ENCODE data around the gene GRHL3. TPM values are rescaled to one million over a fixed set of nuclear protein-coding genes. Genes with fewer than 3 reads are reported as not detected.
A peak's percentile ranks its signal among the peaks of the same experiment; 100 is the strongest.

GRHL3 gene
- total and polyA plus RNA-seq, 2 donors = 0.90 to 3.2 TPM

DNA sequence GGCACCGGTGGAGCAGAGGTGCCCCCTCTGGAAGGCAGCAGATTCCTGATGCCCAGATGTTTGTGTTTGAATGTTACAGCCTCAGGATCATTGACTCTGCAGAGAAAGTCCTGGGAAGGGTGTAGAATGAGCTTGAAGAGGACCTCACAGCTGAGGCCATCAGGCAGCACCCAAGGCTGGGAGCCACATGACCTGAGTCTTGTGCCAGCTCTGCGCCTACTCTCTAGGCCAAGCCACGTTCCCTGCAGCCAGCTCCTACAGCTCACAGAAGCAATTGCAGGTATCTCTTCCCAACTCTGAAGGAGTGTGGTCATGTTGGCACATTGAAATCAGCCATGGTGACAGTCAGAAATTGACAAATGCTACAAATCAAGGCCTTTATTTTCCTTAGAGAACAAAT is 36.3 kb downstream of the GRHL3 start:
- H3K4me1 ChIP-seq (ENCODE audit: control insufficient read depth in 2 of 2, insufficient read depth in 2 of 2, low read length in 2 of 2) = peaks cover 0 to 12% of the 10 kb centered on the region in 2 donors
- H3K27ac ChIP-seq (ENCODE audit: low read depth in 1 of 2, low read length in 1 of 2) = no peak overlapping the region
- H3K36me3 ChIP-seq (ENCODE audit: control insufficient read depth in 2 of 2, insufficient read depth in 2 of 2, low read length in 1 of 2) = peaks cover 0 to 6% of the 10 kb centered on the region in 2 donors
- no peak for DNase-seq (ENCODE audit: low read depth in 6 of 9, low spot score in 9 of 9)
- 91% methylated on average over 3 of the region's 3 CpGs for WGBS
- no peak overlapping the region for H3K4me3 ChIP-seq (ENCODE audit: low read length in 2 of 2)
- no peaks in the 10 kb centered on the region for H3K9me3 ChIP-seq (ENCODE audit: control insufficient read depth in 2 of 2, insufficient read depth in 1 of 2, low read length in 1 of 2)
- H3K27me3 ChIP-seq (ENCODE audit: control insufficient read depth in 2 of 2, insufficient read depth in 1 of 2, low read length in 1 of 2) = no peaks in the 10 kb centered on the region

DNA sequence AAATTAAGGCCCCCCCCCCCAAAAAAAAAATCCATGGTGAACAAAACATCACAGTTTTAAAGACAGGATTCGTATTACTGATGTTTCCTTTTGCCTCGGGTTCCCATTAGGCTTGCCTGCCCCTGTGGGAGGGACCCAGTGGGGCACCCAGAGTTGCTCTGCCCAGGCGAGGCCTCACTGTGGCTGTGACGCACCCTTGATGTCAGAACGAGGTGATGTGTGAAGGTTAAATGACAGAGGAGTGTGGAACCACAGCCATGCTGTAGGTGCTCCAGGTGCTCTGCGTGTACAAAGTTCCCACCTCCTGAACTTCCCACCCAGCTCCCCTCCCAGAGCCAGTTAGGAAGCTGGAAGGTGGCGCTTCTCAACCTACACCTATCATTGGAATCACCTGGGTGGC is 37.9 kb downstream of the GRHL3 start:
- Histone ChIP-seq H3K4me3 (ENCODE audit: low read length in 2 of 2) (no peak overlapping the region), H3K4me1 (ENCODE audit: control insufficient read depth in 2 of 2, insufficient read depth in 2 of 2, low read length in 2 of 2) (peaks cover 0 to 3% of the 10 kb centered on the region in 2 donors), H3K36me3 (ENCODE audit: control insufficient read depth in 2 of 2, insufficient read depth in 2 of 2, low read length in 1 of 2) (peaks cover 0 to 6% of the 10 kb centered on the region in 2 donors), H3K27ac (ENCODE audit: low read depth in 1 of 2, low read length in 1 of 2) (no peak overlapping the region), H3K9me3 (ENCODE audit: control insufficient read depth in 2 of 2, insufficient read depth in 1 of 2, low read length in 1 of 2) (no peaks in the 10 kb centered on the region), H3K27me3 (ENCODE audit: control insufficient read depth in 2 of 2, insufficient read depth in 1 of 2, low read length in 1 of 2) (no peaks in the 10 kb centered on the region)
- 93% methylated on average over 7 of the region's 7 CpGs for WGBS
- no peak for DNase-seq (ENCODE audit: low read depth in 6 of 9, low spot score in 9 of 9)

DNA sequence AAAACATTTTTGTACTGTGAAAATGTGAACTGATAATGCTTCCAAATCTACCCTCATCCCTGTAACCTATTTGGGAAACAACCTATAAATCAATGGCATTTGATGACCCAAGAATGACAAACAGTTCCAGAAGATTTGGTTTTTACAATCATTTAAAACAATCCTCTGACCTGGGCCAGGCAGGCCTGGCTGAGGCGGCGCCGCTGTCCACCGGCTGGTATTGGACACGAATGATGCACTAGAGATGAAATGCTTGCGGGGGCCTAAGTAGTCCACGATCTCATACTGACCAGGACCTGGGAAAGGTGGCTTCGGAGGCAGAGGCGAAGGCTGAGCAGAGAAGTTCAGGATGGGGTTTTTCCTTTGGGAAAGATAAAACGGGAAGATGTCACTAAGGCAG is 41.5 kb downstream of the GRHL3 start:
- no peak overlapping the region for H3K27ac ChIP-seq (ENCODE audit: low read depth in 1 of 2, low read length in 1 of 2)
- no peaks in the 10 kb centered on the region for H3K27me3 ChIP-seq (ENCODE audit: control insufficient read depth in 2 of 2, insufficient read depth in 1 of 2, low read length in 1 of 2)
- peaks cover 0 to 8% of the 10 kb centered on the region in 2 donors for H3K4me1 ChIP-seq (ENCODE audit: control insufficient read depth in 2 of 2, insufficient read depth in 2 of 2, low read length in 2 of 2)
- DNase-seq (ENCODE audit: low read depth in 6 of 9, low spot score in 9 of 9) = no peak
- peaks cover 0 to 6% of the 10 kb centered on the region in 2 donors for H3K36me3 ChIP-seq (ENCODE audit: control insufficient read depth in 2 of 2, insufficient read depth in 2 of 2, low read length in 1 of 2)
- no peaks in the 10 kb centered on the region for H3K9me3 ChIP-seq (ENCODE audit: control insufficient read depth in 2 of 2, insufficient read depth in 1 of 2, low read length in 1 of 2)
- 97% methylated on average over 10 of the region's 10 CpGs for whole genome bisulfite sequencing
- H3K4me3 ChIP-seq (ENCODE audit: low read length in 2 of 2) = no peak overlapping the region

DNA sequence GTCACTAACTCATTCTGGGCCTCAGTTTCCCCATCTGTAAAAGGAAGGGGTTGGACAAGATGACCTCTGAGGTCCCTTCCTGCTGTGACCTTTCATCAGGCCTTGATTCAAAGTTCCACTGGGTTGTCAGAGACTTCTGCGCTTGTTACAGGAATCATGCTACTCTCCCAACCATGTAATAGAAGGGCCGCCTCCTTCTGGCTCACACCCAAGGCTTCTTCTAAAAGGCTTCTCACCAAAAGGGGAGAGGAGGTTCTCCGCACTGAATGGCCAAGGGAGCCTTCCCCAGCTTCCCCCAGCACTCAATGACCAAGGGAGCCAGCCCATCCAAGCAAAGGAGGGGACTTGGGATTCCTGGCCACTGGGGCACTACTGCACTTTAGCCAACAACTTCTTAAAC is 42.7 kb downstream of the GRHL3 start:
- no peak for DNase-seq (ENCODE audit: low read depth in 6 of 9, low spot score in 9 of 9)

DNA sequence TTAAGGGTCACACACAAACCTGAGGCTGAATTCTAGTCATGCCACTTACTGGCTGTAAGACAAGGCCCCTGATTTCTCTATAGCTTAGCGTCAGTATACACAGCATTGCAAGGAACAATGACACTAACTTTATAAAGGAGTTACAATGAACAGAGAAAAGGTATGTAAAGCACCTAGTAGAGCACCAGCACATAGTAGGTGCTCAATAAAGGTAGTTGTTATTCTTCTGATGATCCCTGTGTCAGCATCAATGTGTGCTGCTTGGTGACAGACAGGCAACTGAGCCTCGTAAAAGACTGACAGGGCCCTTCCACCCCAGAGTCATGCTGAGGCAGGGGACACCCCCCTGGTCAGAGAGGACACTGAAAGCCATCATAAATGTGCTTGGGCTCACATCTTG is 43.2 kb downstream of the GRHL3 start:
- Histone ChIP-seq H3K27me3 (ENCODE audit: control insufficient read depth in 2 of 2, insufficient read depth in 1 of 2, low read length in 1 of 2) (no peaks in the 10 kb centered on the region), H3K9me3 (ENCODE audit: control insufficient read depth in 2 of 2, insufficient read depth in 1 of 2, low read length in 1 of 2) (no peaks in the 10 kb centered on the region), H3K36me3 (ENCODE audit: control insufficient read depth in 2 of 2, insufficient read depth in 2 of 2, low read length in 1 of 2) (peaks cover 0 to 6% of the 10 kb centered on the region in 2 donors), H3K27ac (ENCODE audit: low read depth in 1 of 2, low read length in 1 of 2) (no peak overlapping the region), H3K4me1 (ENCODE audit: control insufficient read depth in 2 of 2, insufficient read depth in 2 of 2, low read length in 2 of 2) (peaks cover 0 to 8% of the 10 kb centered on the region in 2 donors), H3K4me3 (ENCODE audit: low read length in 2 of 2) (no peak overlapping the region)
- 98% methylated on average over 2 of the region's 2 CpGs for WGBS
- no peak for DNase-seq (ENCODE audit: low read depth in 6 of 9, low spot score in 9 of 9)

More for the DNA sequence above, 42.7 kb downstream of the GRHL3 start:
- WGBS = over 99% methylated on average over 3 of the region's 3 CpGs
- Histone ChIP-seq H3K4me3 (ENCODE audit: low read length in 2 of 2) (no peak overlapping the region), H3K9me3 (ENCODE audit: control insufficient read depth in 2 of 2, insufficient read depth in 1 of 2, low read length in 1 of 2) (no peaks in the 10 kb centered on the region), H3K27ac (ENCODE audit: low read depth in 1 of 2, low read length in 1 of 2) (no peak overlapping the region), H3K27me3 (ENCODE audit: control insufficient read depth in 2 of 2, insufficient read depth in 1 of 2, low read length in 1 of 2) (no peaks in the 10 kb centered on the region), H3K4me1 (ENCODE audit: control insufficient read depth in 2 of 2, insufficient read depth in 2 of 2, low read length in 2 of 2) (peaks cover 0 to 8% of the 10 kb centered on the region in 2 donors), H3K36me3 (ENCODE audit: control insufficient read depth in 2 of 2, insufficient read depth in 2 of 2, low read length in 1 of 2) (peaks cover 0 to 6% of the 10 kb centered on the region in 2 donors)

DNA sequence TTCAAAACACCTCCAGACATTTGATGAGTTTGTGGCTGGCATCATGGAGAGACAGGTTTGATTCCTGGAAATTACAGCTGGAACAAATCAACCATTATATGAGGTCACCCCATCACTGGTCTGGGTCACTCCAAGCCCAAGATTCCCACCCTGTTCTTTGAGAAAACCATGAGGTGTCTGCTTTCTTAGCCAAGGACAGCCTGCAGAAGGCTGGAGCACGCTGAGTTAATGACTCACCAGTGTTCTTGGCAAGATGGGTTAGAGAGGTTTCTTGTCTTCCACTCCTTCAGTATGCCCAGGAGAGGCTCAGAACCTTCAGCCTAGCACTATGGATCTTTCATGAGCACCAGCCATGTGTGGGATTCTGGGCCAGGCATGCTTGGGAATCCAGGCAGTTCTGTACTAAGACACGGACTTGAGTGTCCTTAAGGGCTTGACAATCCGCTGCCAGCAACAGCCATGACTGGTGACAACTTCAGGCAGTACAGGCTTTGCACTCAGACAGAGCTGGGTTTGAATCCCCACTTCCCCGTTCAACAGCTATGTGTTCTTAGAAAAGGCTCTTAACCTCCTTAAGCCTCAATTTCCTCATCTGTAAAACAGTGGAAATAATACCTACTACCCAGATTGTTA is 43.9 kb downstream of the GRHL3 start:
- Histone ChIP-seq H3K4me3 (ENCODE audit: low read length in 2 of 2) (no peak overlapping the region), H3K4me1 (ENCODE audit: control insufficient read depth in 2 of 2, insufficient read depth in 2 of 2, low read length in 2 of 2) (peaks cover 0 to 8% of the 10 kb centered on the region in 2 donors), H3K9me3 (ENCODE audit: control insufficient read depth in 2 of 2, insufficient read depth in 1 of 2, low read length in 1 of 2) (no peaks in the 10 kb centered on the region), H3K36me3 (ENCODE audit: control insufficient read depth in 2 of 2, insufficient read depth in 2 of 2, low read length in 1 of 2) (peaks cover 0 to 3% of the 10 kb centered on the region in 2 donors), H3K27me3 (ENCODE audit: control insufficient read depth in 2 of 2, insufficient read depth in 1 of 2, low read length in 1 of 2) (no peaks in the 10 kb centered on the region), H3K27ac (ENCODE audit: low read depth in 1 of 2, low read length in 1 of 2) (no peak overlapping the region)
- WGBS = 94% methylated on average over 4 of the region's 4 CpGs
- DNase-seq (ENCODE audit: low read depth in 6 of 9, low spot score in 9 of 9) = no peak

DNA sequence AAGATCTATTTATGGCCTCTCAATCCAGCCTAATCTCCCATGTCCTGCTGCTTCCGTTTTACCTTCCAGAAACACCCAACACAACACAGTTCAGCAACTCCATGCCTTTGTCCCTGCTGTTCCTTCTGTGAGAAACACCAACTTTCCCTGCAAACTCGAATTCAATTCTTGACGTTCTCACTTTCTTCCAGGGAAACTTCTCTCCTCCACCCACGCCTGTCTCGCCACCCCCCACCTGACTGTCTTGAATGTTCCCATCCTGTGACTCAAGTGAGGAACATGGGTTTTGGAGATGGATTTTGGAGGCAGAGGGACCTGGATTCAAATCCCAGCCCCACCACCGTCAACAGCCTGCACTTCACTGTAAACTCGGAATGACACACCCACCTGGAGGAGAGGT is 44.8 kb downstream of the GRHL3 start:
- Histone ChIP-seq H3K27ac (ENCODE audit: low read depth in 1 of 2, low read length in 1 of 2) (no peak overlapping the region), H3K9me3 (ENCODE audit: control insufficient read depth in 2 of 2, insufficient read depth in 1 of 2, low read length in 1 of 2) (no peaks in the 10 kb centered on the region), H3K4me1 (ENCODE audit: control insufficient read depth in 2 of 2, insufficient read depth in 2 of 2, low read length in 2 of 2) (peaks cover 0 to 8% of the 10 kb centered on the region in 2 donors), H3K27me3 (ENCODE audit: control insufficient read depth in 2 of 2, insufficient read depth in 1 of 2, low read length in 1 of 2) (no peaks in the 10 kb centered on the region), H3K4me3 (ENCODE audit: low read length in 2 of 2) (no peak overlapping the region), H3K36me3 (ENCODE audit: control insufficient read depth in 2 of 2, insufficient read depth in 2 of 2, low read length in 1 of 2) (no peaks in the 10 kb centered on the region)
- WGBS = 96% methylated on average over 7 of the region's 7 CpGs
- no peak for DNase-seq (ENCODE audit: low read depth in 6 of 9, low spot score in 9 of 9)

DNA sequence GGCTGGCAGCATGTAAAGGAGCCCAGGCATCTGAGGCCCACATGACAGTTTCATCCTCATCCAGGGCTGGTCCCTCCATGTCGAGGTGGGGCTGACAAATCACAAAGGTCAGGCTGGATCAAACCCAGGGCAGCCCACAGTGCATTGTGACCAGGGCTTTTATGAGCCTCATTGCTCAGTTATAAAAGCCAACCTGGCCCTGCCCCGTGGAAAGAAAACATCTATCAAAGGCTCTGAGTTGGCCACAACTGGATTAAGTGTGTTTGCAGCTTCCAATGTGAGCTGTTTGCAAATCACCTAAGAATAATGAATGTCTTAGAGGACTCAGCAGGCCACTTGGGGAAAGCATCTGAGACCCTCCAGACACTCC is 45.4 kb downstream of the GRHL3 start:
- DNase-seq (ENCODE audit: low read depth in 6 of 9, low spot score in 9 of 9) = no peak
- no peaks in the 10 kb centered on the region for H3K27me3 ChIP-seq (ENCODE audit: control insufficient read depth in 2 of 2, insufficient read depth in 1 of 2, low read length in 1 of 2)
- H3K9me3 ChIP-seq (ENCODE audit: control insufficient read depth in 2 of 2, insufficient read depth in 1 of 2, low read length in 1 of 2) = no peaks in the 10 kb centered on the region
- H3K36me3 ChIP-seq (ENCODE audit: control insufficient read depth in 2 of 2, insufficient read depth in 2 of 2, low read length in 1 of 2) = no peaks in the 10 kb centered on the region
- H3K4me1 ChIP-seq (ENCODE audit: control insufficient read depth in 2 of 2, insufficient read depth in 2 of 2, low read length in 2 of 2) = peaks cover 0 to 8% of the 10 kb centered on the region in 2 donors
- no peak overlapping the region for H3K27ac ChIP-seq (ENCODE audit: low read depth in 1 of 2, low read length in 1 of 2)
- no peak overlapping the region for H3K4me3 ChIP-seq (ENCODE audit: low read length in 2 of 2)
- WGBS = 89% methylated on average over 2 of the region's 2 CpGs

DNA sequence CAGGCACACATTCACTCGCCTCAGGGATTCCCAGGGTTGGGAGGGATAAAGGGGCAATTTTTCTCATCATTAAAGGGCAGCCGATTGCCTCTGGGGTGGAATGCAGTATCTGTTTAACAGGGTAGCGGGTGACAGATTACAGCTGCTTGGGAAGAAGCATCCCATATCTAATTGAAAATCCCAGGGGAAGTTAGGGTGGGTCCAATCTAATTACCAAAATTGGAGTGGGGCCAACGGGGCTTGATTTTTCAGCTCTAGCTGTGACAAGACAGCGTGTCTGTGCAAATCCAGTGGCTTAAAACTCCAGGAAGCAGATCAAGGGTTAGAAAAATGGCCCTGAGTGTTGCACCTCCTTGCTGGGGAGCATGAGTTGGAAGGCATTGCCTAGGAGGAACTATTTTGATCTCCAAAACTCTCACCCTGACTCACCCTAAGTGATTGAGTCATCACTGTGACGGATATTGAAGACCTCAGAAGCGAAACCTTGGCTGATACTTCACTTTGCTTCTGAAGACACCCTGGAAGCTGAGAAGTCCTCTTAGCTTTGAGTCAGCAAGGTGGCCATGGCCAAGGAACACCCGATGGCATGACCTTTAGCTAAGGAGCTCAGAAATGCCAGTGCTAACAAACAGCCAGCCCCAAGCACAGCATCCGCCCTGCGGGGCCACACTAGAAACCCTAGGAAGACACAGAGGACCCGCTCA is 46.0 kb downstream of the GRHL3 start:
- H3K4me3 ChIP-seq (ENCODE audit: low read length in 2 of 2) = no peak overlapping the region
- H3K9me3 ChIP-seq (ENCODE audit: control insufficient read depth in 2 of 2, insufficient read depth in 1 of 2, low read length in 1 of 2) = no peaks in the 10 kb centered on the region
- H3K4me1 ChIP-seq (ENCODE audit: control insufficient read depth in 2 of 2, insufficient read depth in 2 of 2, low read length in 2 of 2) = peaks cover 0 to 8% of the 10 kb centered on the region in 2 donors
- WGBS = 93% methylated on average over 11 of the region's 11 CpGs
- H3K27ac ChIP-seq (ENCODE audit: low read depth in 1 of 2, low read length in 1 of 2) = peak overlapping the region in 1 of 2 donors; percentile 47
- no peaks in the 10 kb centered on the region for H3K36me3 ChIP-seq (ENCODE audit: control insufficient read depth in 2 of 2, insufficient read depth in 2 of 2, low read length in 1 of 2)
- DNase-seq (ENCODE audit: low read depth in 6 of 9, low spot score in 9 of 9) = peak in 1 of 9 donors; percentile 15
- no peaks in the 10 kb centered on the region for H3K27me3 ChIP-seq (ENCODE audit: control insufficient read depth in 2 of 2, insufficient read depth in 1 of 2, low read length in 1 of 2)
